SK-N-SH treated with all-trans-retinoic acid at 6 μM for 48 hours (cell line): ENCODE data around the gene RBM33.

Experiments used
- ARNTL ChIP-seq: fragments of 450-650 bp; formaldehyde crosslinking; IDR thresholded peaks from 2 replicates; pipeline ENCODE4 v1.5.0; 2020; ENCODE audit warnings: low read depth, mild to moderate bottlenecking, moderate library complexity, borderline replicate concordance
- BACH2 ChIP-seq: fragments of 250-450 bp; sonication (Bioruptor Pico); IDR thresholded peaks from 2 replicates; pipeline ENCODE4 v1.9.0; 2021; ENCODE audit warnings: mild to moderate bottlenecking, borderline replicate concordance
- GLIS3 ChIP-seq: fragments of 250-450 bp; sonication (Bioruptor Pico); IDR thresholded peaks from 2 replicates; pipeline ENCODE4 v1.5.0; 2020; ENCODE audit warnings: mild to moderate bottlenecking, moderate library complexity
- OSR1 ChIP-seq: fragments of 250-450 bp; sonication (Bioruptor Pico); IDR thresholded peaks from 2 replicates; pipeline ENCODE4 v1.8.0; 2022; ENCODE audit warnings: moderate library complexity, mild to moderate bottlenecking, inconsistent platforms
- POU6F1 ChIP-seq: fragments of 250-450 bp; sonication (Bioruptor Pico); IDR thresholded peaks from 2 replicates; pipeline ENCODE4 v1.8.0; 2021; ENCODE audit warnings: low read depth, mild to moderate bottlenecking, moderate library complexity, borderline replicate concordance
- PPARA ChIP-seq: fragments of 250-450 bp; sonication (Bioruptor Pico); IDR thresholded peaks from 2 replicates; pipeline ENCODE4 v1.5.0; 2020; ENCODE audit warnings: mild to moderate bottlenecking, borderline replicate concordance
- TCF4 ChIP-seq: fragments of 250-450 bp; sonication (Bioruptor Pico); IDR thresholded peaks from 2 replicates; pipeline ENCODE4 v1.8.0; 2021; ENCODE audit warnings: mild to moderate bottlenecking, moderate library complexity, borderline replicate concordance
- TOX ChIP-seq: fragments of 250-450 bp; sonication (Bioruptor Pico); IDR thresholded peaks from 2 replicates; pipeline ENCODE4 v1.8.0; 2021; ENCODE audit warnings: mild to moderate bottlenecking, moderate library complexity, borderline replicate concordance
- ZC3H10 ChIP-seq: fragments of 250-450 bp; sonication (Bioruptor Pico); IDR thresholded peaks from 2 replicates; pipeline ENCODE4 v1.5.1; 2021; ENCODE audit warnings: mild to moderate bottlenecking, moderate library complexity
- ZFP3 ChIP-seq: fragments of 250-450 bp; sonication (Bioruptor Pico); IDR thresholded peaks from 2 replicates; pipeline ENCODE4 v1.5.0; 2020; ENCODE audit warnings: mild to moderate bottlenecking, moderate library complexity
- ZFP30 ChIP-seq: fragments of 450-650 bp; formaldehyde crosslinking; IDR thresholded peaks from 2 replicates; pipeline ENCODE4 v1.5.0; 2022; ENCODE audit warnings: mild to moderate bottlenecking, moderate library complexity
- ZNF8 ChIP-seq: fragments of 450-650 bp; formaldehyde crosslinking; IDR thresholded peaks from 2 replicates; pipeline ENCODE4 v1.5.0; 2020; ENCODE audit warnings: mild to moderate bottlenecking, moderate library complexity
- TF ChIP-seq, protein P1 (sequence below): fragments of 250-450 bp; sonication (Bioruptor Pico); IDR thresholded peaks from 2 replicates; pipeline ENCODE4 v1.8.0; 2020; ENCODE audit warnings: mild to moderate bottlenecking, moderate library complexity, borderline replicate concordance
- TF ChIP-seq, protein P2 (sequence below): fragments of 250-450 bp; sonication (Bioruptor Pico); IDR thresholded peaks from 2 replicates; pipeline ENCODE4 v1.5.1; 2021; ENCODE audit warnings: mild to moderate bottlenecking, moderate library complexity

- no peak for TF ChIP-seq ZNF8
- TF ChIP-seq TCF4 (CRISPR knock-in tag) = no peak
- TF ChIP-seq, protein P1, sequence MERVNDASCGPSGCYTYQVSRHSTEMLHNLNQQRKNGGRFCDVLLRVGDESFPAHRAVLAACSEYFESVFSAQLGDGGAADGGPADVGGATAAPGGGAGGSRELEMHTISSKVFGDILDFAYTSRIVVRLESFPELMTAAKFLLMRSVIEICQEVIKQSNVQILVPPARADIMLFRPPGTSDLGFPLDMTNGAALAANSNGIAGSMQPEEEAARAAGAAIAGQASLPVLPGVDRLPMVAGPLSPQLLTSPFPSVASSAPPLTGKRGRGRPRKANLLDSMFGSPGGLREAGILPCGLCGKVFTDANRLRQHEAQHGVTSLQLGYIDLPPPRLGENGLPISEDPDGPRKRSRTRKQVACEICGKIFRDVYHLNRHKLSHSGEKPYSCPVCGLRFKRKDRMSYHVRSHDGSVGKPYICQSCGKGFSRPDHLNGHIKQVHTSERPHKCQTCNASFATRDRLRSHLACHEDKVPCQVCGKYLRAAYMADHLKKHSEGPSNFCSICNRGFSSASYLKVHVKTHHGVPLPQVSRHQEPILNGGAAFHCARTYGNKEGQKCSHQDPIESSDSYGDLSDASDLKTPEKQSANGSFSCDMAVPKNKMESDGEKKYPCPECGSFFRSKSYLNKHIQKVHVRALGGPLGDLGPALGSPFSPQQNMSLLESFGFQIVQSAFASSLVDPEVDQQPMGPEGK (CRISPR knock-in tag) = peak; percentile 66; the same call in 1 of the 2 replicates
- TF ChIP-seq ZFP30 (CRISPR knock-in tag) = no peak
- TF ChIP-seq, protein P2, sequence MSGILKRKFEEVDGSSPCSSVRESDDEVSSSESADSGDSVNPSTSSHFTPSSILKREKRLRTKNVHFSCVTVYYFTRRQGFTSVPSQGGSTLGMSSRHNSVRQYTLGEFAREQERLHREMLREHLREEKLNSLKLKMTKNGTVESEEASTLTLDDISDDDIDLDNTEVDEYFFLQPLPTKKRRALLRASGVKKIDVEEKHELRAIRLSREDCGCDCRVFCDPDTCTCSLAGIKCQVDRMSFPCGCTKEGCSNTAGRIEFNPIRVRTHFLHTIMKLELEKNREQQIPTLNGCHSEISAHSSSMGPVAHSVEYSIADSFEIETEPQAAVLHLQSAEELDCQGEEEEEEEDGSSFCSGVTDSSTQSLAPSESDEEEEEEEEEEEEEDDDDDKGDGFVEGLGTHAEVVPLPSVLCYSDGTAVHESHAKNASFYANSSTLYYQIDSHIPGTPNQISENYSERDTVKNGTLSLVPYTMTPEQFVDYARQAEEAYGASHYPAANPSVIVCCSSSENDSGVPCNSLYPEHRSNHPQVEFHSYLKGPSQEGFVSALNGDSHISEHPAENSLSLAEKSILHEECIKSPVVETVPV (CRISPR knock-in tag) = no peak
- TF ChIP-seq OSR1 (CRISPR knock-in tag) = no peak
- no peak for TF ChIP-seq PPARA (CRISPR knock-in tag)
- no peak for TF ChIP-seq ZC3H10 (CRISPR knock-in tag)
- TF ChIP-seq ARNTL (CRISPR knock-in tag) = no peak
- no peak for TF ChIP-seq ZFP3 (CRISPR knock-in tag)
- TF ChIP-seq GLIS3 (CRISPR knock-in tag) = no peak
- no peak for TF ChIP-seq POU6F1 (CRISPR knock-in tag)
- TF ChIP-seq TOX = no peak
- TF ChIP-seq BACH2 (CRISPR knock-in tag) = no peak
These were observed 579 bp downstream of the RBM33 start for GRCh38 chr7:155644971-155645509.
